Lower lobe of right lung (tissue), 2 donors: ENCODE measurements around the gene MAPKBP1. TPM values are rescaled to one million over a fixed set of nuclear protein-coding genes. Genes with fewer than 3 reads are reported as not detected.
"Not testable (repeated sequence)": the region's sequence is repeated elsewhere in the genome, so short reads cannot be mapped to it uniquely, and the experiment has no call there.

Experiments
- ATAC-seq, 2 donors: fragments of 200-7000 bp; cut with Tn5 transposase; one replicate each; pipeline ENCODE4 v1.9.1; 2020 to 2022; ENCODE audit warnings: mild to moderate bottlenecking in 2 of 2, moderate library complexity in 2 of 2
- DNase-seq: peaks from one replicate; pipeline ENCODE4 v3.0.0-alpha.2; 2020
- H3K27ac ChIP-seq: fragments of 200-600 bp; one replicate; pipeline ENCODE4 v1.8.0; 2022
- H3K27me3 ChIP-seq: fragments of 200-600 bp; one replicate; pipeline ENCODE4 v1.8.0; 2022; ENCODE audit warnings: low read depth
- H3K36me3 ChIP-seq: fragments of 200-600 bp; one replicate; pipeline ENCODE4 v1.8.0; 2022; ENCODE audit warnings: mild to moderate bottlenecking
- H3K4me1 ChIP-seq: fragments of 200-600 bp; one replicate; pipeline ENCODE4 v1.8.0; 2022
- H3K4me3 ChIP-seq: fragments of 200-600 bp; one replicate; pipeline ENCODE4 v1.8.0; 2022; ENCODE audit warnings: mild to moderate bottlenecking
- H3K9me3 ChIP-seq: fragments of 200-600 bp; one replicate; pipeline ENCODE4 v1.8.0; 2022
- intact Hi-C: fragments of 100-400 bp; cut with DNase I; formaldehyde crosslinking; loops from one replicate; pipeline ENCODE4 v1.11.0; 2022
- total RNA-seq: library from RNA; stranded (reverse); fragmentation: NEBNext Ultra II Directional; extraction: Animal tissue kit (Norgen Biotek cat#: 25700); gene quantifications from one replicate; pipeline ENCODE4 v1.2.1, GENCODE V29; 2021
- TF ChIP-seq, protein P1 (sequence below): fragments of 200-600 bp; IDR thresholded peaks from one replicate; pipeline ENCODE4 v1.8.0; 2022; ENCODE audit warnings: antibody characterized with exemption, mild to moderate bottlenecking
- donor health status: DM: no; HTN: yes; CAD: no; lungs with severe emphysema.

The MAPKBP1 gene
- total RNA-seq, 1 donor from 2014 or later, result 17.0 TPM

DNA sequence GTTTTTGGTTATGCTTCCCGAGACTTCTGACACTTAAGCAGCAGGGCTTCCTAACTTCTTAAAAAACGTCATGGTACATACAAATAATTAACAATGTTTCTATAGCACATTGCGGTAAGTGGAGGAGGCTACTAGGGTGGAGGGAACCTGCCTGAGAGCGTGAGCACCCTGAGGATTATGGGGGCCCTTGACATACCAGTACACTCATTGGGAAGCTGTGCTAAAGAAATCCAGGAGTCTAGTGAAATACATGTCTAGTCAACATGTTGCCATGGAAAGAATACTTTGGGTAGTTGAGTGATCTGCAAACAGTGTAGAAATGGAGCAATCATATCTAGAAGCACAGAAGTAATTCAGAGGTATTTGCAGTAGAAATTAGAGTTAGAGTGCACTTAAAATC lies 39.2 kb upstream of the MAPKBP1 start:
- no peak overlapping the region for H3K4me3 ChIP-seq
- intact Hi-C loops, result no loop called here
- H3K27ac ChIP-seq, result no peak overlapping the region
- peaks cover 81% of the 10 kb centered on the region for H3K36me3 ChIP-seq
- DNase-seq, result no peak
- no peaks in the 10 kb centered on the region for H3K9me3 ChIP-seq
- no peaks in the 10 kb centered on the region for H3K4me1 ChIP-seq
- TF ChIP-seq, protein P1, sequence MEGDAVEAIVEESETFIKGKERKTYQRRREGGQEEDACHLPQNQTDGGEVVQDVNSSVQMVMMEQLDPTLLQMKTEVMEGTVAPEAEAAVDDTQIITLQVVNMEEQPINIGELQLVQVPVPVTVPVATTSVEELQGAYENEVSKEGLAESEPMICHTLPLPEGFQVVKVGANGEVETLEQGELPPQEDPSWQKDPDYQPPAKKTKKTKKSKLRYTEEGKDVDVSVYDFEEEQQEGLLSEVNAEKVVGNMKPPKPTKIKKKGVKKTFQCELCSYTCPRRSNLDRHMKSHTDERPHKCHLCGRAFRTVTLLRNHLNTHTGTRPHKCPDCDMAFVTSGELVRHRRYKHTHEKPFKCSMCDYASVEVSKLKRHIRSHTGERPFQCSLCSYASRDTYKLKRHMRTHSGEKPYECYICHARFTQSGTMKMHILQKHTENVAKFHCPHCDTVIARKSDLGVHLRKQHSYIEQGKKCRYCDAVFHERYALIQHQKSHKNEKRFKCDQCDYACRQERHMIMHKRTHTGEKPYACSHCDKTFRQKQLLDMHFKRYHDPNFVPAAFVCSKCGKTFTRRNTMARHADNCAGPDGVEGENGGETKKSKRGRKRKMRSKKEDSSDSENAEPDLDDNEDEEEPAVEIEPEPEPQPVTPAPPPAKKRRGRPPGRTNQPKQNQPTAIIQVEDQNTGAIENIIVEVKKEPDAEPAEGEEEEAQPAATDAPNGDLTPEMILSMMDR, result no peak
- no peaks in the 10 kb centered on the region for H3K27me3 ChIP-seq
- ATAC-seq, result peak; percentile 97 to 99

DNA sequence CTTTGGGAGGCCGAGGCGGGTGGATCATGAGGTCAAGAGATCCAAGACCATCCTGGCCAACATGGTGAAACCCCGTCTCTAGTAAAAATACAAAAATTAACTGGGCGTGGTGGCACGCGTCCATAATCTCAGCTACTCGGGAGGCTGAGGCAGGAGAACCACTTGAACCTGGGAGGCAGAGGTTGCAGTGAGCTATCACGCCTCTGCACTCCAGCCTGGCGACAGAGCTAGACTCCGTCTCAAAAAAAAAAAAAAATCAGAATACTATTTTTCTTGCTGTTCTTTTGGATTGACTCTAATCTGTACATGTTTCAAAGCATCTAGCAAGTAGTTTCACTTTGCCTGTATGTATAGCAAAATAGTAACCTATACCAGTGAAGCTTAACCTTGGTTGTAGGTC lies 38.8 kb upstream of the MAPKBP1 start:
- H3K4me3 ChIP-seq, intact Hi-C loops, H3K9me3 ChIP-seq, DNase-seq, H3K4me1 ChIP-seq, H3K27me3 ChIP-seq, H3K27ac ChIP-seq: not testable (repeated sequence)
- peaks cover 78% of the 10 kb centered on the region for H3K36me3 ChIP-seq
- peak; percentile 63 to 67 for ATAC-seq

DNA sequence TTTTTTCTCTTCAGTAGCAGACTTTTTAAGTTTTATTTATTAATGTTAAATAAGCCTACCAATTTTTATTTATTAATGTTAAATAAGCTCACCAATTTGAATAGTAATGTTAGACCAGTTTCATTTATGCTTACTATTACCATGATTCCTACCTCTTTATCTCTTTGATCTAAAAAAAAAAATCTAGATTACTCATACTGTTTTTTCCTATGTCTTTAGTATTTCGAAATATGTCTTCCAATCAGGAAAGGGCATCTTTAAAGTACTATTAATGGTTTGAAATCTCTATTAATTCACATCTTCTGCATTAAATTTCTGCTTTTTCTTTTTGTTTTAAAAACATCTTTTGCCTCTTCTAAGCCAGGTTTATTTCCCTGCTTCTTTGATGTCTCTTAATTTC lies 27.5 kb upstream of the MAPKBP1 start:
- intact Hi-C loops, result no loop called here
- no peaks in the 10 kb centered on the region for H3K27me3 ChIP-seq
- no peaks in the 10 kb centered on the region for H3K4me1 ChIP-seq
- no peak overlapping the region for H3K27ac ChIP-seq
- H3K36me3 ChIP-seq, result peaks cover 59% of the 10 kb centered on the region
- TF ChIP-seq, protein P1, result no peak
- no peaks in the 10 kb centered on the region for H3K9me3 ChIP-seq
- H3K4me3 ChIP-seq, result no peak overlapping the region
- ATAC-seq, result no peak
- no peak for DNase-seq

DNA sequence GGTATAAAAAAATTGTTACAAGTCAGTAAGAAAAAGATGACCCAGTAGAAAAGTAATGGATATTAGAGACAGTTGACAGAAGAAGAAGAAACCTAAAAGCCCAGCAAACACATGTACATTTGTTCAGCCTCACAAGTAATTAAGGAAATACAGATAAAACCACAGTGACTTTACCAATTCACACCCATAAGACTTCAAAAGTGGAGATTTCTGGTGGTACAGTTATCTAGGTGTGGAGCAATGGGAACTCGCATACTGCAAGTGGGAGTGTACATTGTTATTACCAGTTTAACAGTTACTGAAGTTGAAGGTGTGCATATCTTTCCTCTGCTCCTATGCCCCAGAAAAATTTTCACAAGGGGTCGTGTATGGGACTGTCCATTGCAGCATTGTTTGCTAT lies 18.1 kb upstream of the MAPKBP1 start:
- H3K27me3 ChIP-seq, result no peaks in the 10 kb centered on the region
- H3K4me1 ChIP-seq, result no peaks in the 10 kb centered on the region
- ATAC-seq (no peak), DNase-seq (no peak)
- H3K9me3 ChIP-seq, result no peaks in the 10 kb centered on the region
- no peak overlapping the region for H3K4me3 ChIP-seq
- intact Hi-C loops, result no loop called here
- TF ChIP-seq, protein P1, result no peak
- H3K36me3 ChIP-seq, result peaks cover 67% of the 10 kb centered on the region
- H3K27ac ChIP-seq, result no peak overlapping the region

DNA sequence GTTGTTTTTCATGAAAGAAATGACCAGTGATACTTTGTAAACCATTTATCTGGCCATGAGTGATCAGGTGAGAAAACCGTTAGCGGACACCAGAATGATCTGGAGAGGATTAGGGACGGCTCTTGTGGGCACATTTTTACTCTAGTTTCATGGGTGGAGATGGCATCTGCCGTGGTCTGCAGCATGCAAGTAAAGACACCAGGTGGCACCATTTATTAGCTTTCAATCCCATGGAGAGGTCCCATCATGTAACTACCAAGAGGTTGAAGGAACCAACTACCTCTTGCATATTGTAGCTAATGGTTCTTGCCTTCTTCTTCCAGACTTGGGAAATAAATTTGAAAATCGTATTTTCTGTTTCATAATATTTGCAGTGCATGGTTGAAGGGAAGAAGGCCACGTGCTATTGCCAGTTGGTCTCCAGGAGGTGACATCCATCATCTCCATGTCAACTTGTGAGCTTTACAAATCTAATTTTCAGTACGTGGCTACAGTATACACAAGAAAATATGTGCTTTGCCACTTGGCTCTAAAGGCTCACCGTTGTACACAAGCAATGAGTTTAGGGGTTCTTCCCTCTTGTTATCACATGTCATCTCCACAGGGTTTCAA lies 1.5 kb upstream of the MAPKBP1 start:
- Histone ChIP-seq H3K27me3 (no peaks in the 10 kb centered on the region), H3K4me1 (peaks cover 39% of the 10 kb centered on the region), H3K27ac (peak overlapping the region; percentile 81), H3K9me3 (no peaks in the 10 kb centered on the region), H3K36me3 (peaks cover under 1% of the 10 kb centered on the region), H3K4me3 (no peak overlapping the region)
- TF ChIP-seq, protein P1, result peak; percentile 80
- ATAC-seq (peak; percentile 44 to 52), DNase-seq (no peak)
- intact Hi-C loops, result loop anchor here (5.0 kb wide), 1 partner anchor 39 kb away; no protein-coding TSS in a partner anchor

DNA sequence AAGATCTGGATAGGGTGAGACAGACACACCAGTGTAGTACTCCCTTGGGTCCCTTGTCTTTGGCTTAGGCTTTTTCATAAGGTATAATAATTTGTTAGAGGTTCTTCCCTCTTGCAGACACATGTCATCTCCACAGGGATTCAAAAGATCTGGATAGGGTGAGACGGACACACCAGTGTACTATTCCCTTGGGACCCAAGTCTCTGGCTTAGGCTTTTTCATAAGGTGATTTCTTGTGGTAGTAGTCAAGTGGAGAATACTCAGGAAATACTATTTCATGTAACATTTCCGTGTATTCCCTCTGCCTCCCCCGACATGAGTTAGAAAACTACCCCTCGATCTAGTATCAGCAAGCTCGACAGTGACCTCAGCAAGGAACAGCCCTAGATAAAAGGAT lies 954 bp upstream of the MAPKBP1 start:
- Histone ChIP-seq H3K27me3 (no peaks in the 10 kb centered on the region), H3K36me3 (no peaks in the 10 kb centered on the region), H3K9me3 (no peaks in the 10 kb centered on the region), H3K4me3 (peak overlapping the region; percentile 85), H3K27ac (peak overlapping the region; percentile 81), H3K4me1 (peaks cover 39% of the 10 kb centered on the region)
- ATAC-seq (no peak), DNase-seq (no peak)
- TF ChIP-seq, protein P1, result no peak
- intact Hi-C loops, result loop anchor here (5.0 kb wide), 1 partner anchor 39 kb away; no protein-coding TSS in a partner anchor
